Measurements from ENCODE around the gene CELSR2.

DNA sequence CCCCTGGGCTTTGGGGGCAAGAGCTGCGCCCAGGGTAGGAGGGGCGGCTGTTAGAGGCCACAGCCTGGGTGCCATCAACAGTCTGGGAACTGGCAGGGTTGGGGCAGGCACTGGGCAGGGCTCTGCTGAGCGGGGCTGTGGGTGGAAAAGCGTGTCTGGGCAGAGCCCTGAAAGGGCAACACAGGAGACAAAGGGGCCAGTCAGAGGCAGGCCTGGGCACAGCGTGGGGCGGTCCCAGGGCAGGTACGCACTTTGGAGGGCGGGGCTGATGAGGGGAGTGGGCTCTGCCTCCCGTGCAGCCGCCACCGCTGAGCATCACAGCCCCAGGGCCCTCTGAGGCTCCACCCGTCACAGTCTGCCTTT, 13.9 kb downstream of the CELSR2 start:
- TF ChIP-seq, protein P1, sequence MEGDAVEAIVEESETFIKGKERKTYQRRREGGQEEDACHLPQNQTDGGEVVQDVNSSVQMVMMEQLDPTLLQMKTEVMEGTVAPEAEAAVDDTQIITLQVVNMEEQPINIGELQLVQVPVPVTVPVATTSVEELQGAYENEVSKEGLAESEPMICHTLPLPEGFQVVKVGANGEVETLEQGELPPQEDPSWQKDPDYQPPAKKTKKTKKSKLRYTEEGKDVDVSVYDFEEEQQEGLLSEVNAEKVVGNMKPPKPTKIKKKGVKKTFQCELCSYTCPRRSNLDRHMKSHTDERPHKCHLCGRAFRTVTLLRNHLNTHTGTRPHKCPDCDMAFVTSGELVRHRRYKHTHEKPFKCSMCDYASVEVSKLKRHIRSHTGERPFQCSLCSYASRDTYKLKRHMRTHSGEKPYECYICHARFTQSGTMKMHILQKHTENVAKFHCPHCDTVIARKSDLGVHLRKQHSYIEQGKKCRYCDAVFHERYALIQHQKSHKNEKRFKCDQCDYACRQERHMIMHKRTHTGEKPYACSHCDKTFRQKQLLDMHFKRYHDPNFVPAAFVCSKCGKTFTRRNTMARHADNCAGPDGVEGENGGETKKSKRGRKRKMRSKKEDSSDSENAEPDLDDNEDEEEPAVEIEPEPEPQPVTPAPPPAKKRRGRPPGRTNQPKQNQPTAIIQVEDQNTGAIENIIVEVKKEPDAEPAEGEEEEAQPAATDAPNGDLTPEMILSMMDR (IDR thresholded peaks at IDR 0.05; ENCODE audit: low read depth, low read length), result no peak
- TF ChIP-seq MYC (IDR thresholded peaks at IDR 0.05; ENCODE audit: low read depth, low read length) (no peak), POLR2A (IDR thresholded peaks at IDR 0.05; ENCODE audit: extremely low read depth, insufficient read length) (no peak)
- TF ChIP-seq, protein P2, sequence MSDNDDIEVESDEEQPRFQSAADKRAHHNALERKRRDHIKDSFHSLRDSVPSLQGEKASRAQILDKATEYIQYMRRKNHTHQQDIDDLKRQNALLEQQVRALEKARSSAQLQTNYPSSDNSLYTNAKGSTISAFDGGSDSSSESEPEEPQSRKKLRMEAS (IDR thresholded peaks at IDR 0.05; ENCODE audit: low read depth, low read length), result no peak

All from NB4 (cell line).